HepG2 (cell line): Measurements from ENCODE around the gene ACTR1A. TPM values are rescaled to one million over a fixed set of nuclear protein-coding genes. Genes with fewer than 3 reads are reported as not detected.
A peak's percentile ranks its signal among the peaks of the same experiment; 100 is the strongest.

Experiments used
- ATAC-seq: fragments of 200-7000 bp; cut with Tn5 transposase; 3 replicates; pipeline ENCODE4 v1.9.1; 2020; ENCODE audit warnings: mild to moderate bottlenecking, moderate library complexity
- BruUV-seq: library from RNA; stranded (reverse); fragments of 400-500 nt; replicated peaks from 2 replicates; lab custom pipeline; 2021; lab: Mats Ljungman, UMichigan
- CTCF ChIA-PET: fragments of 300-600 bp; formaldehyde crosslinking; extraction: SDS; loops from one replicate; lab custom pipeline; 2021; ENCODE audit warnings: low total read pairs, inconsistent platforms, low intra/inter-chr PET ratio; lab: Yijun Ruan, JAX
- POLR2A ChIA-PET: fragments of 350-600 bp; sonication (Branson Sonifier 250); formaldehyde crosslinking; loops from one replicate; lab custom pipeline; 2020; ENCODE audit warnings: antibody characterized with exemption, inconsistent platforms; lab: Yijun Ruan, JAX
- DNase-seq: peaks from one replicate; pipeline ENCODE4 v3.0.0-alpha.2; 2015; ENCODE audit warnings: low spot score
- FAIRE-seq: peaks from 3 replicates; lab custom pipeline; 2011; peaks lifted over from hg19 to GRCh38; lab: Jason Lieb, UNC
- H2AFZ ChIP-seq: one replicate; pipeline ENCODE4 v1.6.1; 2011; ENCODE audit warnings: low read length, inconsistent platforms
- H3K27ac ChIP-seq: fragments of 300-600 bp; 3 replicates; pipeline ENCODE4 v1.8.0; 2011; ENCODE audit warnings: mixed run types, mild to moderate bottlenecking, mixed read lengths, low read length, inconsistent platforms; ENCODE audit not compliant: insufficient read depth; ENCODE audit errors: extremely low read length
- H3K27me3 ChIP-seq, 2 experiments: fragments of 200-600 bp in 1 of 2; 2 replicates in 1 of 2; 3 replicates in 1 of 2; pipeline versions ENCODE4 v1.6.0 to v1.8.0; 2011; ENCODE audit warnings: low read length in 2 of 2, mild to moderate bottlenecking in 2 of 2, moderate library complexity in 2 of 2, inconsistent platforms in 1 of 2; ENCODE audit not compliant: insufficient read depth in 2 of 2, control insufficient read depth in 1 of 2
- H3K36me3 ChIP-seq, 2 experiments: fragments of 200-600 bp in 1 of 2; replicated peaks in 1 of 2; 2 replicates in 1 of 2; 3 replicates in 1 of 2; pipeline versions ENCODE4 v1.5.1 to v1.8.0; 2011; ENCODE audit warnings: low read length in 2 of 2, inconsistent platforms in 1 of 2; ENCODE audit not compliant: insufficient read depth in 2 of 2, control insufficient read depth in 1 of 2
- H3K4me1 ChIP-seq: 2 replicates; pipeline ENCODE4 v1.5.1; 2012; ENCODE audit warnings: low read length, inconsistent platforms; ENCODE audit not compliant: insufficient read depth
- H3K4me2 ChIP-seq: 2 replicates; pipeline ENCODE4 v1.6.0; 2011; ENCODE audit warnings: low read depth, low read length, inconsistent platforms
- H3K4me3 ChIP-seq, 3 experiments: fragments of 200-600 bp in 1 of 3; sonication (generic), shearing (Covaris generic) in 1 of 3; replicated peaks in 1 of 3; 2 replicates each; pipeline ENCODE4 v1.5.1; 2011 to 2016; ENCODE audit warnings: low read length in 3 of 3, inconsistent platforms in 2 of 3, low read depth in 2 of 3, mild to moderate bottlenecking in 2 of 3, control low read depth in 1 of 3, mixed read lengths in 1 of 3; ENCODE audit not compliant: insufficient read depth in 1 of 3
- H3K79me2 ChIP-seq: one replicate; pipeline ENCODE4 v1.6.1; 2011; ENCODE audit warnings: low read length, inconsistent platforms; ENCODE audit not compliant: insufficient read depth
- H3K9ac ChIP-seq: 2 replicates; pipeline ENCODE4 v1.6.0; 2011; ENCODE audit warnings: mild to moderate bottlenecking, low read depth, low read length, inconsistent platforms; ENCODE audit not compliant: insufficient read depth
- H3K9me3 ChIP-seq: 2 replicates; pipeline ENCODE4 v1.5.1; 2012; ENCODE audit warnings: mild to moderate bottlenecking, low read length
- H4K20me1 ChIP-seq: 2 replicates; pipeline ENCODE4 v1.6.0; 2011; ENCODE audit warnings: inconsistent platforms, mild to moderate bottlenecking, low read length, moderate library complexity; ENCODE audit not compliant: insufficient read depth
- MTA3 ChIP-seq: sonication (generic); formaldehyde crosslinking; IDR thresholded peaks from 2 replicates; pipeline ENCODE4 v1.4.0; 2020; ENCODE audit warnings: missing genetic modification reagents
- PHF8 ChIP-seq: sonication (generic); formaldehyde crosslinking; IDR thresholded peaks from 2 replicates; pipeline ENCODE4 v1.5.0; 2020; ENCODE audit warnings: missing genetic modification reagents
- PPARG ChIP-seq: conservative IDR thresholded peaks from 2 replicates; pipeline ENCODE4 v1.6.1; 2016; ENCODE audit warnings: missing biosample characterization, missing genetic modification reagents
- SIX4 ChIP-seq: sonication (generic); formaldehyde crosslinking; IDR thresholded peaks from 2 replicates; pipeline ENCODE4 v1.4.0; 2020; ENCODE audit warnings: missing genetic modification reagents
- STAG1 ChIP-seq: sonication (generic); formaldehyde crosslinking; IDR thresholded peaks from 2 replicates; pipeline ENCODE4 v1.4.0; 2020; ENCODE audit warnings: missing genetic modification reagents
- ZFP90 ChIP-seq: sonication (generic); formaldehyde crosslinking; IDR thresholded peaks from 2 replicates; pipeline ENCODE4 v1.8.0; 2022; ENCODE audit warnings: missing genetic modification reagents, mild to moderate bottlenecking, inconsistent platforms, borderline replicate concordance
- ZNF432 ChIP-seq: sonication (generic); formaldehyde crosslinking; IDR thresholded peaks from 2 replicates; pipeline ENCODE4 v1.5.0; 2020; ENCODE audit warnings: missing genetic modification reagents, mild to moderate bottlenecking, borderline replicate concordance
- ZNF510 ChIP-seq: sonication (generic); formaldehyde crosslinking; IDR thresholded peaks from 2 replicates; pipeline ENCODE4 v1.4.0; 2020; ENCODE audit warnings: low read depth, mild to moderate bottlenecking, missing genetic modification reagents
- ZNF605 ChIP-seq: sonication (generic); formaldehyde crosslinking; IDR thresholded peaks from 2 replicates; pipeline ENCODE4 v1.8.0; 2022; ENCODE audit warnings: mild to moderate bottlenecking, missing genetic modification reagents
- ZNF768 ChIP-seq: sonication (generic); formaldehyde crosslinking; IDR thresholded peaks from 2 replicates; pipeline ENCODE4 v1.4.0; 2020; ENCODE audit warnings: missing genetic modification reagents
- WGBS: methylation state at CpG from one replicate; pipeline ENCODE4 v1.1.6; 2017; ENCODE audit warnings: low lambda C conversion rate; 5-methylcytosine and 5-hydroxymethylcytosine counted together
- in situ Hi-C: cut with HindIII; loops from 2 replicates; pipeline ENCODE4 v1.10.0; 2017; ENCODE audit warnings: low pct_unique_long_range_greater_than_20kb; ENCODE audit not compliant: extremely low pct_ligation_motif_present
- intact Hi-C: fragments of 100-400 bp; cut with micrococcal nuclease; formaldehyde crosslinking; loops from one replicate; pipeline ENCODE4 v1.10.0; 2022; ENCODE audit not compliant: unreplicated experiment
- polyA plus RNA-seq, 8 experiments: library from polyadenylated mRNA; depleted of rRNA in 3 of 8; stranded (reverse) in 7 of 8; unstranded in 1 of 8; fragments of >200 nt; fragmentation: Illumina TruSeq in 4 of 8; extraction: Trizol in 4 of 8; gene quantifications; 2 replicates each; pipeline versions ENCODE4 v1.2.1 to v1.2.3, GENCODE V29; 2011 to 2016; ENCODE audit warnings: low read depth in 4 of 8, missing spikeins in 1 of 8, mixed read lengths in 1 of 8; ENCODE audit not compliant: insufficient read depth in 1 of 8
- total RNA-seq, 5 experiments: library from RNA; depleted of rRNA; stranded (reverse); fragments of >200 nt; fragmentation: Illumina TruSeq; extraction: Trizol; gene quantifications; 2 replicates each; pipeline ENCODE4 v1.2.3, GENCODE V29; 2016; ENCODE audit warnings: low read depth in 1 of 5
- TF ChIP-seq, protein P1 (sequence below), 2 experiments: IDR thresholded peaks; 2 replicates each; pipeline ENCODE4 v1.6.1; 2011 to 2012; ENCODE audit warnings: low read length in 2 of 2, borderline replicate concordance in 1 of 2, low read depth in 1 of 2, mild to moderate bottlenecking in 1 of 2, moderate library complexity in 1 of 2

Gene ACTR1A
- total and polyA plus RNA-seq, 2 of the 13 experiments (the other 11 are each of a cell fraction or from before 2014, with no cell fraction given): 59.6 to 62.8 TPM

DNA sequence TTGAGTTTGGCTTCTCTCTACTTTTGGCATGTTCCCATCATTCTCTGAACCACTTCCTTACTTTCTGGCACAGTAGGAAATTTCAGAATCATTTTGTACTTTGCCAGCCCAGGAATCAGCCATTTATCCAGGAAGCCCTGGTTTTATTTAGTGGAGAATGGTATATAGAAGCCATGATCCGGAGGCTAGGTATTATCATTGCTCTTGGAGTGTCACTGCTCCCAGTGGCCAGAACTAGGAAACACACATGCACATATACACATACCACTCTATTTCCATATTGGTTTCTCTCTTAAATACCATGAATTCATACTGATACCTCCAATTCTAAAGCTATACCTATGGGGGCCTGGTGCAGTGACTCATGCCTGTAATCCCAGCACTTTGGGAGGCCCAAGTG is 37.5 kb upstream of the ACTR1A start:
- no peaks in the 10 kb centered on the region for H3K79me2 ChIP-seq
- no TSS peak for BruUV-seq
- H3K4me3 ChIP-seq: no peak overlapping the region
- H3K4me2 ChIP-seq: no peak overlapping the region
- in situ Hi-C loops (no loop called here), intact Hi-C loops (no loop called here)
- H3K9ac ChIP-seq: no peak overlapping the region
- ATAC-seq (peak; percentile 92), DNase-seq (peak; percentile 30), FAIRE-seq (peak; percentile 49)
- POLR2A ChIA-PET: no interaction called here
- 89% methylated on average over 1 of the region's 1 CpG for WGBS
- no peaks in the 10 kb centered on the region for H4K20me1 ChIP-seq
- TF ChIP-seq STAG1 (CRISPR knock-in tag): peak; percentile 18; the same call in 1 of the 2 replicates
- no peak for TF ChIP-seq PPARG (CRISPR knock-in tag)
- TF ChIP-seq ZFP90 (CRISPR knock-in tag): no peak
- peak; percentile 48; the same call in 1 of the 2 replicates for TF ChIP-seq ZNF605 (CRISPR knock-in tag)
- no peak for TF ChIP-seq SIX4 (CRISPR knock-in tag)
- no peak overlapping the region for H2AFZ ChIP-seq
- H3K4me1 ChIP-seq: peaks cover 11% of the 10 kb centered on the region
- CTCF ChIA-PET: no interaction called here
- H3K27ac ChIP-seq: no peak overlapping the region
- no peaks in the 10 kb centered on the region for H3K9me3 ChIP-seq
- no peaks in the 10 kb centered on the region for H3K36me3 ChIP-seq
- H3K27me3 ChIP-seq: no peaks in the 10 kb centered on the region

DNA sequence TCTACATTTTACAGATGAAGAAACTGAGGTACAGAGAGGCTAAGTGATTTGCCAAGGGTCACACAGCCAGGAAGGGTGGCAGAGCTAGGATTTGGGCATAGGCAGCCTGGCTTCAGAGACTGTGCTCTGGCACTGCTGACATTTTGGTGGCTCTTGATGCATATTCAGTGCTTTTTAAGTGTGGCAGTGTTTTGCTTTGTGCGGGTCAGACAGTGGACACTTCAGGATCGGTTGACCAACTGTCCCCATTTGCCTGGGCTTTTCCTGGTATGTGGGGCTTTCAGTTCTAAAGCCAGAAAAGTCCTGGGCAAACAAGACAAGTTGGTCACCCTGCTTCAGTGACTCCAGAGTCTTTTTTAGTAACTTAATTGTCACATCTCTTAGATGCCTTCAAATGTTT is 36.3 kb upstream of the ACTR1A start:
- no peak for ATAC-seq
- no peaks in the 10 kb centered on the region for H3K79me2 ChIP-seq
- no peaks in the 10 kb centered on the region for H4K20me1 ChIP-seq
- H3K9ac ChIP-seq: no peak overlapping the region
- no peaks in the 10 kb centered on the region for H3K27me3 ChIP-seq
- WGBS: 92% methylated on average over 2 of the region's 2 CpGs
- no peak for DNase-seq
- H3K4me2 ChIP-seq: no peak overlapping the region
- H3K27ac ChIP-seq: no peak overlapping the region
- intact Hi-C loops: no loop called here
- ChIA-PET CTCF (no interaction called here), POLR2A (no interaction called here)
- H3K36me3 ChIP-seq: peaks cover 0 to 2% of the 10 kb centered on the region in 2 experiments; a peak in 1 of 5 replicates
- H3K4me3 ChIP-seq: no peak overlapping the region
- no peak for TF ChIP-seq MTA3 (CRISPR knock-in tag)
- no peak for TF ChIP-seq ZNF432 (CRISPR knock-in tag)
- TF ChIP-seq ZNF768: peak; percentile 45; the same call in 1 of the 2 replicates
- no peak for TF ChIP-seq PHF8
- no peak for TF ChIP-seq ZNF510 (CRISPR knock-in tag)
- TF ChIP-seq, protein P1, sequence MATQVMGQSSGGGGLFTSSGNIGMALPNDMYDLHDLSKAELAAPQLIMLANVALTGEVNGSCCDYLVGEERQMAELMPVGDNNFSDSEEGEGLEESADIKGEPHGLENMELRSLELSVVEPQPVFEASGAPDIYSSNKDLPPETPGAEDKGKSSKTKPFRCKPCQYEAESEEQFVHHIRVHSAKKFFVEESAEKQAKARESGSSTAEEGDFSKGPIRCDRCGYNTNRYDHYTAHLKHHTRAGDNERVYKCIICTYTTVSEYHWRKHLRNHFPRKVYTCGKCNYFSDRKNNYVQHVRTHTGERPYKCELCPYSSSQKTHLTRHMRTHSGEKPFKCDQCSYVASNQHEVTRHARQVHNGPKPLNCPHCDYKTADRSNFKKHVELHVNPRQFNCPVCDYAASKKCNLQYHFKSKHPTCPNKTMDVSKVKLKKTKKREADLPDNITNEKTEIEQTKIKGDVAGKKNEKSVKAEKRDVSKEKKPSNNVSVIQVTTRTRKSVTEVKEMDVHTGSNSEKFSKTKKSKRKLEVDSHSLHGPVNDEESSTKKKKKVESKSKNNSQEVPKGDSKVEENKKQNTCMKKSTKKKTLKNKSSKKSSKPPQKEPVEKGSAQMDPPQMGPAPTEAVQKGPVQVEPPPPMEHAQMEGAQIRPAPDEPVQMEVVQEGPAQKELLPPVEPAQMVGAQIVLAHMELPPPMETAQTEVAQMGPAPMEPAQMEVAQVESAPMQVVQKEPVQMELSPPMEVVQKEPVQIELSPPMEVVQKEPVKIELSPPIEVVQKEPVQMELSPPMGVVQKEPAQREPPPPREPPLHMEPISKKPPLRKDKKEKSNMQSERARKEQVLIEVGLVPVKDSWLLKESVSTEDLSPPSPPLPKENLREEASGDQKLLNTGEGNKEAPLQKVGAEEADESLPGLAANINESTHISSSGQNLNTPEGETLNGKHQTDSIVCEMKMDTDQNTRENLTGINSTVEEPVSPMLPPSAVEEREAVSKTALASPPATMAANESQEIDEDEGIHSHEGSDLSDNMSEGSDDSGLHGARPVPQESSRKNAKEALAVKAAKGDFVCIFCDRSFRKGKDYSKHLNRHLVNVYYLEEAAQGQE (IDR thresholded peaks at IDR 0.05; ENCODE audit: borderline replicate concordance in 1 of 2, low read depth in 1 of 2, low read length in 2 of 2): no peak
- H3K9me3 ChIP-seq: no peaks in the 10 kb centered on the region
- no TSS peak for BruUV-seq
- H2AFZ ChIP-seq: no peak overlapping the region
- H3K4me1 ChIP-seq: peaks cover 11% of the 10 kb centered on the region
- no peak for FAIRE-seq
- in situ Hi-C loops: no loop called here
